ENCODE data around the gene JMJD4.

Gene JMJD4

DNA sequence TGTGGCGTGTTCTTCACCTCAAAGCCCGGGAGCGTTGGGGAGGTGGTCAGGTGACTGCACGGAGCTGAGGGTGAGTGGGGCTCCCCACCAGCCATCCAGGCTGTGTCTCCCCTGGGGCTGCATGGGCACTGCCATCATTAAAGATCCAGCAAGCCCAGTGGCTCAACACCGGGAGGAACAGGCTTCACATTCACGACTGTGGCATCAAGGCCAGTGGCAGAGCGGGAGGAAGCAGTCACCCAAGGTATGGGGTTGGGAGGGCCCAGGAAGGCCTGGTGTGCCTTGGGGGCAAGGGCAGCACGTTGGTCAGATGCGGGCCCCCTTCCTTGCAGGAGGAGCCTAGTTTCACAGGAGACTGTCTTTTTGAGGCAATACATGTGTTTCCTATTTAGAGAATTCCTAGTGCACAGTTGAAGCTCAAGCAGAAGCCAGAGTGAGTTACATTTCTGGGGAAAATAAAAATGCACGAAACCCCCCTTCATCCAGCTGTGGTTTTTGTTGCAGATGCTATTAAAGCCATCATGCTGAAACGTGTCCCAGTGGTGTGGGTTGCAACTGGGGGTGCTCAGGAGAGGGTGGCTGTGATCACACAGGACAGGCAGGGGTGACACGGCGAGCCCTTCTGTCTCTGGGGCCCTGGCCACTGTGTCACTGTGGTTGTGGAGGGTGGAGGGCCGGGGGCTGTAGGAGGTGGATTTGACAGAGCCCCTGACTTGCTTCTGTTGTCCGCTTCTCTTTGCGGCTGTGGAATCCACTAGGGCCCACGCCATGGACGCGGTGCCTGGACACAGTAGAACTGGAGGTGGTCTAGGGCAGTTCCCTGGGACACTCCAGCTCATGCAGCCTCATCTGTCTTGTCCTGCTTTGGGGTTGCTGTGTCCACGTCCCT is 34.2 kb upstream of the JMJD4 start:
- peaks cover 0 to 74% (median 52%) of the 10 kb centered on the region in 5 donors for H3K36me3 ChIP-seq (ENCODE audit: control insufficient read depth in 5 of 5, insufficient read depth in 5 of 5, low read length in 5 of 5)
- H3K9me3 ChIP-seq (ENCODE audit: control insufficient read depth in 5 of 5, low read length in 5 of 5), result no peaks in the 10 kb centered on the region
- no peaks in the 10 kb centered on the region for H3K27me3 ChIP-seq (ENCODE audit: control insufficient read depth in 5 of 5, insufficient read depth in 4 of 5, low read length in 5 of 5)
- no peak overlapping the region for H3K27ac ChIP-seq (ENCODE audit: low read depth, low read length)
- H3K9ac ChIP-seq (ENCODE audit: low read length in 5 of 5), result no peak overlapping the region
- H3K4me1 ChIP-seq (ENCODE audit: control insufficient read depth in 5 of 5, insufficient read depth in 5 of 5, low read length in 5 of 5), result no peaks in the 10 kb centered on the region
- H3K4me3 ChIP-seq (ENCODE audit: low read depth in 1 of 5, low read length in 5 of 5), result no peak overlapping the region

DNA sequence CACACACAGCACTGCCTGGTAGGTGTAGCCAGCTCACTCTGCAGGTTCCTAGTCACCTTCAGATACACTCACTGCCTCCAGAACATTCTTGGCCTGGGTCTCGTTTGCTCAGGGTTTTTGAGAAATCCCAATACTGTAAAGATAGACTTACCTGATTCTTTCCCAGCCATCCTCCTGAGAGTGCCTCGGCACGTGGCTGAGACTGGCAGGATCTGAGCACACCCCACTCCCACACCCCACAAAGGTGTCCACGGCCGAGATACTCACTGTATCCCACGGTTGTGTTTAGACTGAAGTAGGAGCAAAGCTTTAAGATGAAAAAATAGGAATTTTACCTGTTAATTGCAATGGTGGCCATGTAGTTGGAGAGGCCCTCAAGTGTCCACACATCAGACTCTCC is 33.5 kb upstream of the JMJD4 start:
- no peak overlapping the region for H3K9ac ChIP-seq (ENCODE audit: low read length in 5 of 5)
- no peaks in the 10 kb centered on the region for H3K9me3 ChIP-seq (ENCODE audit: control insufficient read depth in 5 of 5, low read length in 5 of 5)
- no peak overlapping the region for H3K4me3 ChIP-seq (ENCODE audit: low read depth in 1 of 5, low read length in 5 of 5)
- no peak overlapping the region for H3K27ac ChIP-seq (ENCODE audit: low read depth, low read length)
- H3K4me1 ChIP-seq (ENCODE audit: control insufficient read depth in 5 of 5, insufficient read depth in 5 of 5, low read length in 5 of 5), result peaks cover 0 to 3% (median 0%) of the 10 kb centered on the region in 5 donors
- H3K36me3 ChIP-seq (ENCODE audit: control insufficient read depth in 5 of 5, insufficient read depth in 5 of 5, low read length in 5 of 5), result peaks cover 0 to 78% (median 56%) of the 10 kb centered on the region in 5 donors
- H3K27me3 ChIP-seq (ENCODE audit: control insufficient read depth in 5 of 5, insufficient read depth in 4 of 5, low read length in 5 of 5), result no peaks in the 10 kb centered on the region

DNA sequence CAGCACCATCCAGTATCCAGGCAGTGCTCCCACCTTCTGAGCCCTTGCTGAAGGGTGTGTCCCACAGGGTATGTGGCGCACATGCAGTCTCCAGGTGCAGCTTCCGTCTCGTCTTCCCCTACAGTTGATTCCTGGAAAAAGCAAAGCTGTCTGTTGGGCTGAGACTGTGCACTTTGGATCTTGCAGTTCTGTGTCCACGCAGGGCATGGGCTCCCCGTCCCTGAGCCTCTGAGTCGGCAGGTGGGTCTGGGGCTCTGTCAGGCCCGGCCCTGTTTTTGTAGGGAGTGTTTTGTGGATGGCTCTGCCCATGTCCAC is 33.0 kb upstream of the JMJD4 start:
- no peak overlapping the region for H3K4me3 ChIP-seq (ENCODE audit: low read depth in 1 of 5, low read length in 5 of 5)
- H3K9me3 ChIP-seq (ENCODE audit: control insufficient read depth in 5 of 5, low read length in 5 of 5), result no peaks in the 10 kb centered on the region
- peaks cover 0 to 8% (median 2%) of the 10 kb centered on the region in 5 donors for H3K4me1 ChIP-seq (ENCODE audit: control insufficient read depth in 5 of 5, insufficient read depth in 5 of 5, low read length in 5 of 5)
- H3K27ac ChIP-seq (ENCODE audit: low read depth, low read length), result no peak overlapping the region
- peaks cover 0 to 79% (median 53%) of the 10 kb centered on the region in 5 donors for H3K36me3 ChIP-seq (ENCODE audit: control insufficient read depth in 5 of 5, insufficient read depth in 5 of 5, low read length in 5 of 5)
- no peak overlapping the region for H3K9ac ChIP-seq (ENCODE audit: low read length in 5 of 5)
- no peaks in the 10 kb centered on the region for H3K27me3 ChIP-seq (ENCODE audit: control insufficient read depth in 5 of 5, insufficient read depth in 4 of 5, low read length in 5 of 5)

DNA sequence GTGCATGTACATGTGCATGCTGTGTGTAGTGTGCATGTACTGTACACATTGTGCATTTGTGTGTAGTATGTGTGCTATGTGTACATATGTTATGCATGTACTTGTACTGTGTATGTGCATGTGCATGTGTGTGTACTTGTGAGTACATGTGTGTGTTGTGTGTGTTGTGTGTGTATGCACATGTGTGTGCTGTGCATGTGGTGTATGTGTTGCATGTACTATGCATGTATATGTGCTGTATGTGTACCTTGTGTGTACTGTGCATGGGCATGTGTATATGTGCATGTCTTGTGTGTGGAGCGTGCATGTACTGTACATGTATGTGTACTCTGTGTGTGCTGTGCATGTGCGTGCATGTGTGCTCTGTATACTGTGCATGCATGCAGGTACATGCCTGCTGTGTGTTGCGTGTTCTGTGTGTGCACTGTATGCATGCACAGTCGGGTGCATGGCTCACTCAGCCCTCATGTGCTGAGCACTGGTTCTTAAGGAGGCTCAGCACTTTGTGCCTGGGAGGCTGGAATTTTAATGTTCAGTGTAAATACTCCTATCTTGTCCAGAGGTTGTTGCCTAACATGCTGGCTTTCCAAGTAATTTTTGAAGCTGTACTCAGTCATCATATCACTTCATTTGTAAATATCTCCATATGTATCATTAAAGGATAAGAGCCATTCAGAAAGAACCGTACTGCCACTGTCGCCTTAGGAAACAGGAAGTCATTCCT is 32.5 kb upstream of the JMJD4 start:
- Histone ChIP-seq H3K4me1 (ENCODE audit: control insufficient read depth in 5 of 5, insufficient read depth in 5 of 5, low read length in 5 of 5) (peaks cover under 1 to 13% (median 7%) of the 10 kb centered on the region in 5 donors), H3K36me3 (ENCODE audit: control insufficient read depth in 5 of 5, insufficient read depth in 5 of 5, low read length in 5 of 5) (peaks cover 0 to 79% (median 53%) of the 10 kb centered on the region in 5 donors), H3K4me3 (ENCODE audit: low read depth in 1 of 5, low read length in 5 of 5) (no peak overlapping the region), H3K9me3 (ENCODE audit: control insufficient read depth in 5 of 5, low read length in 5 of 5) (no peaks in the 10 kb centered on the region), H3K9ac (ENCODE audit: low read length in 5 of 5) (no peak overlapping the region), H3K27ac (ENCODE audit: low read depth, low read length) (no peak overlapping the region), H3K27me3 (ENCODE audit: control insufficient read depth in 5 of 5, insufficient read depth in 4 of 5, low read length in 5 of 5) (no peaks in the 10 kb centered on the region)

DNA sequence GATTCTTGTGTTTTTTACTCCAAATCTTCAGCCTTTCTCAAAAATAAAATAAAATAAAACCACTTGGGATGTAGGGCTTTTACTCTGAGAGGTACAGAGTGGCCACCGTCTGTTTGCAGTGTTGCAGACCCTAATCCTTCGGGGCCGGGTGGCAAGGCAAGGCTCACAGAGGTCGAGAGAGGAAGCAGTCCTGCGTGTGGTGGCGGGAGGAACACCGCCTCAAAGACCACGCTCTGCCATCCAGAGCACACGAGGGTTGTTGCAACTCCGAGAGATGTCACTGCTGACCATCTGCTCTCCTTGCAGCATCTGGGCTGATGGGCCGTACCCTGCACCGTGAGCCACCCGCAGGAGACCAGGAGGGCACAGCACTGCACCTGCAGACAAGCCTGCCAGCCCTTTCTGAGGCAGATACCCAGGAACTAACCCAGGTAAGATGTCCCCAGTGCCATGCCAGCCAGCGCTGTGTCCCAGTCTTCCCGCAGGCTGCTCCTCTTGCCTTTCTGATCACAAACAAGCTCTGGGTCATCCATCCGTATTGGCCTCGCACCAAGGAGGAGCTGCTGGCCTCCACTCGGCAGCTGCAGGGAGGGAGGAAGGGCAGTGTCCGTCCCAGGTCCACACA is 31.7 kb upstream of the JMJD4 start:
- no peak overlapping the region for H3K4me3 ChIP-seq (ENCODE audit: low read depth in 1 of 5, low read length in 5 of 5)
- no peak overlapping the region for H3K27ac ChIP-seq (ENCODE audit: low read depth, low read length)
- H3K27me3 ChIP-seq (ENCODE audit: control insufficient read depth in 5 of 5, insufficient read depth in 4 of 5, low read length in 5 of 5), result no peaks in the 10 kb centered on the region
- peaks cover 0 to 74% (median 55%) of the 10 kb centered on the region in 5 donors for H3K36me3 ChIP-seq (ENCODE audit: control insufficient read depth in 5 of 5, insufficient read depth in 5 of 5, low read length in 5 of 5)
- no peaks in the 10 kb centered on the region for H3K9me3 ChIP-seq (ENCODE audit: control insufficient read depth in 5 of 5, low read length in 5 of 5)
- peaks cover 1 to 18% (median 15%) of the 10 kb centered on the region in 5 donors for H3K4me1 ChIP-seq (ENCODE audit: control insufficient read depth in 5 of 5, insufficient read depth in 5 of 5, low read length in 5 of 5)
- H3K9ac ChIP-seq (ENCODE audit: low read length in 5 of 5), result no peak overlapping the region

DNA sequence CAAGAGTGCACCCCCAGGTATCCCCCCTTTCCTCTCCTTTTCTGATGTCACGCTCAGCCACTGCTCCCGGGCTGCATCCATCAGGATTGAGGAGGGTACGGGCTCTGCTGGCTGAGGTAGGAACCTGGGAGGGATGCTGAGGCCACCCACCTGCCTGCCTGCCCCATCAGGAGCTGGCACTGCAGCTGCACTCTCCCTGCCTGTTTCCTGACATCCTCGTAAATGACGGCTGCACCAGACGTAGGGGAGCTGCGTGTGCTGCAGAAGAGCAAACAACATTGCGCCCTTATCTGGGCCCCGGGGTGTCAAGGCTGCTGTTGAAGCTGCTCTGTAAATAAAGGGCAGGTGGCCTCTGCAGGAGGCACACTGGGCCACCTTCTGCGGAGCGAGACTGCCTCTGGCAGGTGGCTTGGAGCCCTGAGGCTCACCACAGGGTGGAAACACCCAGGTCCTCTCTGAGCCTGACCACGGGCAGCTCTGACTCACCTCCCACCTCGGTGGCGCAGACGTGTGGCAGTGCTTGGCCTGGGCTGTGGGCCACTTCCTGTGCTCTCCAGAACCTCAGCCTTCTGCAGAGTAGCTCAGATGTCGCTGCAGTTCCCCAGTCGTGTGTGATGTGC is 31.0 kb upstream of the JMJD4 start:
- H3K27me3 ChIP-seq (ENCODE audit: control insufficient read depth in 5 of 5, insufficient read depth in 4 of 5, low read length in 5 of 5), result no peaks in the 10 kb centered on the region
- H3K4me1 ChIP-seq (ENCODE audit: control insufficient read depth in 5 of 5, insufficient read depth in 5 of 5, low read length in 5 of 5), result peaks cover 1 to 18% (median 15%) of the 10 kb centered on the region in 5 donors
- no peak overlapping the region for H3K27ac ChIP-seq (ENCODE audit: low read depth, low read length)
- peaks cover 0 to 78% (median 60%) of the 10 kb centered on the region in 5 donors for H3K36me3 ChIP-seq (ENCODE audit: control insufficient read depth in 5 of 5, insufficient read depth in 5 of 5, low read length in 5 of 5)
- H3K4me3 ChIP-seq (ENCODE audit: low read depth in 1 of 5, low read length in 5 of 5), result no peak overlapping the region
- no peaks in the 10 kb centered on the region for H3K9me3 ChIP-seq (ENCODE audit: control insufficient read depth in 5 of 5, low read length in 5 of 5)
- no peak overlapping the region for H3K9ac ChIP-seq (ENCODE audit: low read length in 5 of 5)

DNA sequence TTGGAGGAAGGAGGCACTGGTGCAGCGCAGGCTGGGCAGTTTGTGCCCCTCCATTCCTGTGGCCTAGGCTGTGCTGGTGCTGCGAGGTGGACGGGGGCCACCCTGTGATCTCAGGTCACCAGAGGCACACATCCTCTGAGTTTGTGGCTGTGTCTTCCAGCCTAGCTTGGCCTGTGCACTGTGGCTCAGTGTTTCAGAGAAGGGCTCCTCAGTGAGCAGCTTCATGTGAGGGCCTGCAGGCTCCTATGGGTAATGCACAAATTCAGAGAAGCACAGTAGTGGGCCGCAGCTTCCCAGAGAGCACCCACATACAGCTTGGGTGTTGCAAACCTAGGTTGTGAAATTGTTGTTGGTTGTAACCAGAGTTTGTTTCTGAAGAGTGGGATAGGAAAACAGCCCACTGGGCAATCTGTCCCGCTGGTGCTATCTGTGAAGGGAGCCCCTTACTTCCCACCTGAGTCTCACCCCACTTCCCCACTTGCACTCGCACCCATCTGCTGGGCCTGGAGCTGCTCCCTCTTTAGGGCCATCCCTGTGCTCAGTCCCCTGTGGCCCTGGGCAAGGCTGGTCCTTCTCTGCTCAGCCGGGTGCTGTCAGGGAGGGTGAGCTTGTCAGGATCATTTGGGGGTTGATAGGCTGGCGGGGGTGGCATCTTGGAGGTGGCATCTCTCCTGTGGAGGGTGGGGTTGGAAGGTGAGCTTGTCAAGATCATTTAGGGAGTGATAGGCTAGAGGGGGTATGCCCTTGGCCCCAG is 30.3 kb upstream of the JMJD4 start:
- Histone ChIP-seq H3K27me3 (ENCODE audit: control insufficient read depth in 5 of 5, insufficient read depth in 4 of 5, low read length in 5 of 5) (no peaks in the 10 kb centered on the region), H3K4me1 (ENCODE audit: control insufficient read depth in 5 of 5, insufficient read depth in 5 of 5, low read length in 5 of 5) (peaks cover 1 to 18% (median 15%) of the 10 kb centered on the region in 5 donors), H3K36me3 (ENCODE audit: control insufficient read depth in 5 of 5, insufficient read depth in 5 of 5, low read length in 5 of 5) (peaks cover 0 to 76% (median 56%) of the 10 kb centered on the region in 5 donors), H3K4me3 (ENCODE audit: low read depth in 1 of 5, low read length in 5 of 5) (no peak overlapping the region), H3K9me3 (ENCODE audit: control insufficient read depth in 5 of 5, low read length in 5 of 5) (no peaks in the 10 kb centered on the region), H3K9ac (ENCODE audit: low read length in 5 of 5) (no peak overlapping the region), H3K27ac (ENCODE audit: low read depth, low read length) (no peak overlapping the region)

DNA sequence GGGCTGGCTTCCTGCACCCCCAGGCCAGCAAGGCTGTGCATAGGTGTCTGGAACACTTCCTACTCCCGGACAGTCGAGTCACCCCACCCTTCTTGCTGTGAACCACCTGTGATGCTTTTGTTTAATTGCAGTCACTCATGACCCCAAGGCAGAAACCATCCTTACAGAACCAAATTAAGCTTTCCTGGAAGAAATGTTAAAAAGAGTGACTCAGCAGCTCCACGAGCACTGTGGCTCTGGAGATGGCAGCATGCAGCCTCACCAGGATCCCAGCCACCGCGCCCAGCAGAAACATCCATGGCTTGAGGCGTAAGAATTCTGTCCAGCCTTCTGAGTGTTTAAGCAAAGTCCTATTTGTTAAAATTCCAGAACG is 28.9 kb upstream of the JMJD4 start:
- H3K27me3 ChIP-seq (ENCODE audit: control insufficient read depth in 5 of 5, insufficient read depth in 4 of 5, low read length in 5 of 5), result no peaks in the 10 kb centered on the region
- H3K4me1 ChIP-seq (ENCODE audit: control insufficient read depth in 5 of 5, insufficient read depth in 5 of 5, low read length in 5 of 5), result peaks cover 1 to 18% (median 15%) of the 10 kb centered on the region in 5 donors
- no peak overlapping the region for H3K27ac ChIP-seq (ENCODE audit: low read depth, low read length)
- H3K36me3 ChIP-seq (ENCODE audit: control insufficient read depth in 5 of 5, insufficient read depth in 5 of 5, low read length in 5 of 5), result peaks cover 0 to 76% (median 53%) of the 10 kb centered on the region in 5 donors
- no peak overlapping the region for H3K9ac ChIP-seq (ENCODE audit: low read length in 5 of 5)
- H3K9me3 ChIP-seq (ENCODE audit: control insufficient read depth in 5 of 5, low read length in 5 of 5), result no peaks in the 10 kb centered on the region
- no peak overlapping the region for H3K4me3 ChIP-seq (ENCODE audit: low read depth in 1 of 5, low read length in 5 of 5)

DNA sequence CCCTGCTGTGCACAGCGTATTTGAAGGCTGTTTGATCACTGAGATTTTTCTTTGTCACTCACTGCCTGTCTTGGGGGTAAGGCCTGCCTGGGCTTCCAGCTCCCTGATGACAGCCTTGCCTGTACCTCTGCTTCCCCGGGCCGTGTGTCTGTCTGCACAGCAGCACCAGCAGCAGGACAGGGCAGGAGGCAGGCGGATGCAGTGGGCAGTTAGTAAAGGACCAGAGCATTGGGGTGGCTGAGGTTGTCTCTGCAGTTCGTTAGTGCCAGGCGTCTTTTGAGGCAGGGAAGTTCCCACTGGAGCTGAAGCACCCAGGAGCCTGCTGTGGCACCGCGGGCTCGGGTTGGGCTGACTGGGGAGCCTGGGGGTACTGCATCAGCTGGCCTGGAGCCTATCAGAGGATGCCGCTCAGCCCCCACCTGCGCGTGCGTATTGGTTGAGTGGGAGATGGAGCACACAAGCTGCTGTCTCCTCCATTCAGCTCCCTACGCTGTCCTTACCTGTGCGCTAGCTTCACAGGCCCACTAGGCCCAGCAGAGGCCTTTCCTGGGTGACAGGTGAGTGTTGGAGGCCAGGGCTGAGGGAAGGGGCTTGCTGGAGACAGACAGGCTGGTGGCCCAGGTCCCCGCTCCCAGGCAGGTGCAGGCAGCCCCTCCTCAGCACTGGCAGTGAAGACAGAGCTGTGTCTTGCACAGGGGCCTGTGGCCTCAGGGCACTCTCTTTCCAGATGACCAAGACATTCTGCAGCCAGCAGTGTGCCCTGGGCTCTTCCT is 28.3 kb upstream of the JMJD4 start:
- H3K4me3 ChIP-seq (ENCODE audit: low read depth in 1 of 5, low read length in 5 of 5), result no peak overlapping the region
- H3K27me3 ChIP-seq (ENCODE audit: control insufficient read depth in 5 of 5, insufficient read depth in 4 of 5, low read length in 5 of 5), result no peaks in the 10 kb centered on the region
- no peak overlapping the region for H3K27ac ChIP-seq (ENCODE audit: low read depth, low read length)
- no peak overlapping the region for H3K9ac ChIP-seq (ENCODE audit: low read length in 5 of 5)
- H3K36me3 ChIP-seq (ENCODE audit: control insufficient read depth in 5 of 5, insufficient read depth in 5 of 5, low read length in 5 of 5), result peaks cover 0 to 76% (median 49%) of the 10 kb centered on the region in 5 donors
- peaks cover 1 to 18% (median 15%) of the 10 kb centered on the region in 5 donors for H3K4me1 ChIP-seq (ENCODE audit: control insufficient read depth in 5 of 5, insufficient read depth in 5 of 5, low read length in 5 of 5)
- no peaks in the 10 kb centered on the region for H3K9me3 ChIP-seq (ENCODE audit: control insufficient read depth in 5 of 5, low read length in 5 of 5)

All from subcutaneous abdominal adipose tissue (tissue), 5 donors.